Body of pancreas (tissue), 4 donors: ENCODE measurements around the gene RPP14. TPM values are rescaled to one million over a fixed set of nuclear protein-coding genes. Genes with fewer than 3 reads are reported as not detected.

Experiments
- ATAC-seq: fragments of 150-250 bp; one replicate; pipeline ENCODE4 v1.9.1; 2016
- DNase-seq, 4 donors: peaks; one replicate each; pipeline ENCODE4 v3.0.0-alpha.2; 2019
- H3K27ac ChIP-seq, 4 donors: fragments of 200-600 bp; sonication (generic); 1 replicate in 3 of 4; 2 replicates in 1 of 4; pipeline versions ENCODE4 v1.5.1 to v1.6.1; 2016 to 2019; ENCODE audit warnings: mild to moderate bottlenecking in 1 of 4, mixed read lengths in 1 of 4, moderate library complexity in 1 of 4
- H3K27me3 ChIP-seq, 2 donors: fragments of 200-600 bp; sonication (generic); one replicate each; pipeline ENCODE4 v1.6.0; 2016; ENCODE audit warnings: mild to moderate bottlenecking in 1 of 2
- H3K36me3 ChIP-seq, 2 donors: fragments of 200-600 bp; sonication (generic); replicated peaks in 1 of 2; 2 replicates each; pipeline ENCODE4 v1.5.1; 2016; ENCODE audit warnings: low read depth in 2 of 2; ENCODE audit not compliant: insufficient read depth in 1 of 2
- H3K4me1 ChIP-seq: fragments of 200-600 bp; sonication (generic); one replicate; pipeline ENCODE4 v1.6.0; 2016
- H3K4me3 ChIP-seq, 2 donors: fragments of 200-600 bp; sonication (generic); 1 replicate in 1 of 2; 2 replicates in 1 of 2; pipeline ENCODE4 v1.5.1; 2016 to 2019
- H3K9me3 ChIP-seq, 3 donors: fragments of 200-600 bp; sonication (generic); 1 replicate in 2 of 3; 2 replicates in 1 of 3; pipeline ENCODE4 v1.5.1; 2016
- CTCF ChIP-seq, 7 experiments: fragments of 450-650 bp in 4 of 7; fragments of 200-600 bp in 3 of 7; sonication (generic) in 3 of 7; IDR thresholded peaks; one replicate each; pipeline ENCODE4 v1.5.1; 2016 to 2019; ENCODE audit warnings: antibody characterized with exemption in 7 of 7
- POLR2A ChIP-seq, 3 donors: fragments of 450-650 bp; IDR thresholded peaks; one replicate each; pipeline ENCODE4 v1.6.1; 2016; ENCODE audit warnings: antibody characterized with exemption in 3 of 3, mild to moderate bottlenecking in 2 of 3
- WGBS, 2 donors: methylation state at CpG; one replicate each; pipeline ENCODE4 v1.1.5; 2017; 5-methylcytosine and 5-hydroxymethylcytosine counted together
- intact Hi-C: fragments of 100-400 bp; cut with DNase I; formaldehyde crosslinking; loops from one replicate; pipeline ENCODE4 v1.15.1; 2023
- total RNA-seq, 2 donors: library from RNA; depleted of rRNA; stranded (reverse); fragments of >200 nt; gene quantifications; one replicate each; pipeline ENCODE4 v1.1.0, GENCODE V29; 2016

The RPP14 gene
- total RNA-seq, 2 donors from 2014 or later, result 3.6 to 4.3 TPM

DNA sequence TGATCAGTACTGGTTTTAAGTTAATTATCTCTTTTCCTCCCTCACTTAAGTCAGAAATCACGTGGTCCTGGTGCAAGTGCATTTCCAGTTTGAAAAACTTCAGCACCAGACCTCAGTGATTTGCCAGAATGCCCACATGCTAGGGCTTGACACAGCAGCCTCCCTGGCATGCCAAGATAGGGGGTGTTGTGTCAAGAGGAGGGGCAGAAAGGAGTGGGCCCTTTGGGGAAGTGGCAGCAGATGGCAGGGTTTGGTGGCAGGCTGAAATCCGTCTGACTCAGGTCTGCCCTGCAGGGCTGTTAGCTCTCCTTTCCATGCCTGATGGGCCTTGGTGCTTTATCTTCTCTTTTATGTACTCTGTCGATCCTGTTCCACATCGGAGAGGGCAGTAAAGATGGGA is 50.0 kb downstream of the RPP14 start:
- TF ChIP-seq CTCF (IDR thresholded peaks at IDR 0.05) (no peak), POLR2A (IDR thresholded peaks at IDR 0.05) (no peak)
- ATAC-seq, result no peak
- Histone ChIP-seq H3K27ac (no peak overlapping the region), H3K27me3 (no peaks in the 10 kb centered on the region), H3K36me3 (no peaks in the 10 kb centered on the region), H3K9me3 (no peaks in the 10 kb centered on the region), H3K4me1 (no peaks in the 10 kb centered on the region), H3K4me3 (no peak overlapping the region)
- WGBS, 2 donors, result 30 to 41% methylated on average over 4 of the region's 4 CpGs
- intact Hi-C loops, result no loop called here
- DNase-seq, result no peak

GRCh38 chr3:58357402-58357801 is 51.4 kb downstream of the RPP14 start:
- Histone ChIP-seq H3K36me3 (no peaks in the 10 kb centered on the region), H3K4me1 (no peaks in the 10 kb centered on the region), H3K27me3 (no peaks in the 10 kb centered on the region), H3K9me3 (no peaks in the 10 kb centered on the region), H3K4me3 (no peak overlapping the region), H3K27ac (no peak overlapping the region)
- intact Hi-C loops, result no loop called here
- ATAC-seq (no peak), DNase-seq (no peak)
- TF ChIP-seq POLR2A (IDR thresholded peaks at IDR 0.05) (no peak), CTCF (IDR thresholded peaks at IDR 0.05) (no peak)
- 92 to 95% methylated on average over 3 of the region's 3 CpGs for WGBS, 2 donors

DNA sequence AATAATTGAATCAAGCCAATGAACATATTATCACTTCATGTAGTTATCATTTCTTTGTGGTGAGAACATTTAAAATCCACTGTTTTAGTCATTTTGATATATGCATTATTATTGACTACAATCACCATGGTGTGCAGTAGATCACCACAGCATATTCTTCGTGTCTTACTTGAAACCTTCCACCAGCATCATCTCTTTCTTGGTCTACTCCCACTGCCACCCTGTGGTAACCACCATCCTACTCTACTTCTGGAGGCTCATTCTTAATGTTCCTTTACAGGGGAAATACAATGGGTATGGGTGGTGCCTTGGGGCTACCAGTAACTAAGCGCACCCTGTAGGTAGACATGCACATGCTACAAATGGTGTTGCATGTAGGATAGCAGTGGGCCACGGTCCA is 52.0 kb downstream of the RPP14 start:
- no peak for ATAC-seq
- no peaks in the 10 kb centered on the region for H3K4me1 ChIP-seq

DNA sequence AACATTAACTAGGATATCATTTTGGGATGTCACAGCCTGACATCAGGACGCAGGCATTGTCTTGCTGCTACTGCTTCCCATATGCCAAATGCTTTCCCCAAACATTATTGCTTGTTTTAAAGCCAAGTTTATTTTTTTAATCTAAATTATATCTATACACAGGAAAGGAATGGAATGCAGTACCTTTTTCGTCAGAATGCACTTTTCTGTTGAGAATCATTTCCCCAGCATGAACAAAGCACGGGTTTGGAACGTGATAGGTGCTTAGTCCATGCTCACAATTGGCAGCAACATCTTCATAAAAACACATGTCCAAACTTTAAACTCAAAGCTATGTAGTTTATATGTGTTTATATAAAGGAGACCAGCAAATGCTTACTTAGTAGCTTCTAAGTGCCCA is 52.8 kb downstream of the RPP14 start:
- H3K36me3 ChIP-seq, result no peaks in the 10 kb centered on the region
- H3K4me3 ChIP-seq, result no peak overlapping the region
- intact Hi-C loops, result no loop called here
- H3K4me1 ChIP-seq, result no peaks in the 10 kb centered on the region
- WGBS, 2 donors, result 92 to 93% methylated on average over 4 of the region's 4 CpGs
- no peak for ATAC-seq
- no peaks in the 10 kb centered on the region for H3K27me3 ChIP-seq
- H3K27ac ChIP-seq, result no peak overlapping the region
- H3K9me3 ChIP-seq, result no peaks in the 10 kb centered on the region
- DNase-seq, result no peak
- no peak for TF ChIP-seq POLR2A (IDR thresholded peaks at IDR 0.05)

More for the DNA sequence above, 52.0 kb downstream of the RPP14 start:
- H3K36me3 ChIP-seq, result no peaks in the 10 kb centered on the region
- no peak for DNase-seq
- H3K4me3 ChIP-seq, result no peak overlapping the region
- no peak overlapping the region for H3K27ac ChIP-seq
- TF ChIP-seq POLR2A (IDR thresholded peaks at IDR 0.05), result no peak
- no peak for TF ChIP-seq CTCF (IDR thresholded peaks at IDR 0.05)
- intact Hi-C loops, result no loop called here
- H3K9me3 ChIP-seq, result no peaks in the 10 kb centered on the region
- H3K27me3 ChIP-seq, result no peaks in the 10 kb centered on the region
- WGBS, 2 donors, result 87 to 88% methylated on average over 3 of the region's 3 CpGs

- DNase-seq (no peak), ATAC-seq (no peak)
- Histone ChIP-seq H3K27me3 (no peaks in the 10 kb centered on the region), H3K36me3 (no peaks in the 10 kb centered on the region), H3K27ac (no peak overlapping the region), H3K4me3 (no peak overlapping the region), H3K9me3 (no peaks in the 10 kb centered on the region), H3K4me1 (no peaks in the 10 kb centered on the region)
- TF ChIP-seq CTCF (IDR thresholded peaks at IDR 0.05) (no peak), POLR2A (IDR thresholded peaks at IDR 0.05) (no peak)
- intact Hi-C loops, result no loop called here
- 87 to 94% methylated on average over 4 of the region's 4 CpGs for WGBS, 2 donors
Observed at GRCh38 chr3:58359621-58360020, 53.6 kb downstream of the RPP14 start.
